ENCODE data around the gene SSU72. TPM values are rescaled to one million over a fixed set of nuclear protein-coding genes. Genes with fewer than 3 reads are reported as not detected.
A peak's percentile ranks its signal among the peaks of the same experiment; 100 is the strongest.

SSU72 gene
- polyA plus RNA-seq, 1 donor (not counting 4 experiments of a cell fraction or from before 2014, with no cell fraction given) = 79.7 TPM

DNA sequence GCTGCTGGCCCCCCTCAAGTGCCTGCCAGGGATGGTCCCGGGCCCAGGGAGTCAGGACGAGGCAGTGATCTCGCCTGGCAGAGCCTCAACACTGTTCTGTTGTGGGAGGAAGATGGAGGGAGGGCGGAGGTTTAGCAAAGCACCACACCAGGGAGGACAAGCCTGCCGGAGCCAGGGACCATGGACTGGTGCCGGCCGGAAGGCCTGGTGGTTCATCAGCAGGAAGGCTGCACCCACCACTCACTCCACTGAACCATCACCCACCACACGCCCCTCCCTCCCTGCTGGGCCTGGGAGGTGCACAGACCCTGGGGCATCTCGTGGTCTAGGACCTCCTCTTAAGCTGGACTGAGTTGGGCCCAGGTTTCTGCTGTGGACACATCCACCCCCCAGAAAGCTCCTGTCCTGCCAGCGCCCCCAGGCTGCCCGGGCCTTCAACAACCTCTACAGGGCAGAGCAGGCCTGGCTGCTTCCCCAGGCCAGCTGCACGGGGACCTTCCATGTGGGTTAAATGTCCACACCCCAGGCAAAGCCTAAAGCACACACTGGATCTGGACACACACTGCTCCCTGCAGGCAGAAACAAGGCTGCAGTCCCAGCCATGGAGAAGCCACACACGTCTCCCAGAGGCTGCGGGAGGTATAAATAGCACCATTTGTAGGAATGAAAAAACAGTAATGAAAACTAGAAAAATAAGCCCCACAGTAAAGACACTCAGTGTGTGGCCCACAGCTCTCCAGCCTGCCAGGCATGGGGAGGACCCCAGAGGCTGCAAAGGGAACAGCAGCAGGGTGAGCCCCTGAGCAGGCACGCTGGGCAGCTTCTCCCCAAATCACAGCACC is 23.9 kb downstream of the SSU72 start:
- peaks cover 0 to 21% of the 10 kb centered on the region in 2 experiments for H3K36me3 ChIP-seq (ENCODE audit: control insufficient read depth in 2 of 2, extremely low read depth in 1 of 2, insufficient read depth in 2 of 2, low read length in 2 of 2)
- H2AFZ ChIP-seq (ENCODE audit: control insufficient read depth, low read length) = no peak overlapping the region
- peaks cover 14% of the 10 kb centered on the region for H4K20me1 ChIP-seq (ENCODE audit: control insufficient read depth, extremely low read depth, insufficient read depth, low read length)
- no peak overlapping the region for H3K9ac ChIP-seq (ENCODE audit: control insufficient read depth, extremely low read depth, insufficient read depth, low read length)
- DNase-seq (ENCODE audit: low read depth, low spot score) (no peak), FAIRE-seq (no peak)
- peaks cover 2% of the 10 kb centered on the region for H3K9me1 ChIP-seq (ENCODE audit: control insufficient read depth, extremely low read depth, insufficient read depth, low read length)
- no peak overlapping the region for H3K4me2 ChIP-seq (ENCODE audit: control insufficient read depth, extremely low read depth, insufficient read depth, low read depth, low read length)
- H3K27ac ChIP-seq (ENCODE audit: control insufficient read depth, insufficient read depth, low read length) = no peak overlapping the region
- TF ChIP-seq, protein P1, sequence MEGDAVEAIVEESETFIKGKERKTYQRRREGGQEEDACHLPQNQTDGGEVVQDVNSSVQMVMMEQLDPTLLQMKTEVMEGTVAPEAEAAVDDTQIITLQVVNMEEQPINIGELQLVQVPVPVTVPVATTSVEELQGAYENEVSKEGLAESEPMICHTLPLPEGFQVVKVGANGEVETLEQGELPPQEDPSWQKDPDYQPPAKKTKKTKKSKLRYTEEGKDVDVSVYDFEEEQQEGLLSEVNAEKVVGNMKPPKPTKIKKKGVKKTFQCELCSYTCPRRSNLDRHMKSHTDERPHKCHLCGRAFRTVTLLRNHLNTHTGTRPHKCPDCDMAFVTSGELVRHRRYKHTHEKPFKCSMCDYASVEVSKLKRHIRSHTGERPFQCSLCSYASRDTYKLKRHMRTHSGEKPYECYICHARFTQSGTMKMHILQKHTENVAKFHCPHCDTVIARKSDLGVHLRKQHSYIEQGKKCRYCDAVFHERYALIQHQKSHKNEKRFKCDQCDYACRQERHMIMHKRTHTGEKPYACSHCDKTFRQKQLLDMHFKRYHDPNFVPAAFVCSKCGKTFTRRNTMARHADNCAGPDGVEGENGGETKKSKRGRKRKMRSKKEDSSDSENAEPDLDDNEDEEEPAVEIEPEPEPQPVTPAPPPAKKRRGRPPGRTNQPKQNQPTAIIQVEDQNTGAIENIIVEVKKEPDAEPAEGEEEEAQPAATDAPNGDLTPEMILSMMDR (optimal IDR thresholded peaks at IDR 0.05 in 1 of 3, IDR thresholded peaks at IDR 0.05 in 1 of 3, conservative IDR thresholded peaks at IDR 0.05 in 1 of 3; ENCODE audit: extremely low read depth in 1 of 3, insufficient read depth in 2 of 3, low read length in 3 of 3) = peak in 2 of 3 experiments; percentile 13 to 33
- no peak for TF ChIP-seq EZH2 (IDR thresholded peaks at IDR 0.05; ENCODE audit: low read length)
- H3K4me3 ChIP-seq (ENCODE audit: control insufficient read depth in 2 of 3, extremely low read depth in 1 of 3, insufficient read depth in 2 of 3, low read depth in 1 of 3, low read length in 3 of 3) = no peak overlapping the region
- H3K27me3 ChIP-seq (ENCODE audit: control insufficient read depth, extremely low read depth, insufficient read depth, low read length) = no peaks in the 10 kb centered on the region
- dilution Hi-C loops (cut with MboI; ENCODE audit: extremely low pct_ligation_motif_present, low sequenced_read_pairs) = no loop called here
- no peaks in the 10 kb centered on the region for H3K9me3 ChIP-seq (ENCODE audit: control insufficient read depth, low read depth, low read length)
- H3K4me1 ChIP-seq (ENCODE audit: control insufficient read depth, extremely low read depth, insufficient read depth, low read length) = peaks cover 9% of the 10 kb centered on the region
- peaks cover 45% of the 10 kb centered on the region for H3K79me2 ChIP-seq (ENCODE audit: control insufficient read depth, insufficient read depth, low read length)

DNA sequence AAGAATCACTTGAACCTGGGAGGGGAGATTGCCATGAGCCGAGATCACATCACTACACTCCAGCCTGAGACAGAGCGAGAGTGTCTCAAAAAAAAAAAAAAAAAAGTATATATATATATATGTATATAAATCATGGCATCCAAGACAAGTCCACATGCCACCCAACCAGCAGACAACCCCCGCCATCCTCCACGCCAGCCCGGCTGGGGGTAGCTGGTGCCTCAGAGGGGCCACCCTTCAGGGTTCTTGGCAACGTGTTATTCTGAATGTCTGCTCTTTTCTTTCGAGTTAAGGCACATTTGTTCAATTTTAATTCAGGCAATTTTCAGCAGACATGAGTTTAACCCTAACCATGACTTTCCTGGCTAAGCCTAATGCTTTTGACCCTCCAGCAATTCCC is 24.6 kb downstream of the SSU72 start:
- Histone ChIP-seq H3K9me1 (ENCODE audit: control insufficient read depth, extremely low read depth, insufficient read depth, low read length) (peaks cover 2% of the 10 kb centered on the region), H3K4me3 (ENCODE audit: control insufficient read depth in 2 of 3, extremely low read depth in 1 of 3, insufficient read depth in 2 of 3, low read depth in 1 of 3, low read length in 3 of 3) (no peak overlapping the region), H3K27me3 (ENCODE audit: control insufficient read depth, extremely low read depth, insufficient read depth, low read length) (no peaks in the 10 kb centered on the region), H3K36me3 (ENCODE audit: control insufficient read depth in 2 of 2, extremely low read depth in 1 of 2, insufficient read depth in 2 of 2, low read length in 2 of 2) (peaks cover 0 to 19% of the 10 kb centered on the region in 2 experiments), H3K27ac (ENCODE audit: control insufficient read depth, insufficient read depth, low read length) (no peak overlapping the region), H4K20me1 (ENCODE audit: control insufficient read depth, extremely low read depth, insufficient read depth, low read length) (peaks cover 14% of the 10 kb centered on the region), H3K79me2 (ENCODE audit: control insufficient read depth, insufficient read depth, low read length) (peaks cover 42% of the 10 kb centered on the region), H3K4me2 (ENCODE audit: control insufficient read depth, extremely low read depth, insufficient read depth, low read depth, low read length) (no peak overlapping the region), H3K4me1 (ENCODE audit: control insufficient read depth, extremely low read depth, insufficient read depth, low read length) (peaks cover 7% of the 10 kb centered on the region), H2AFZ (ENCODE audit: control insufficient read depth, low read length) (no peak overlapping the region), H3K9ac (ENCODE audit: control insufficient read depth, extremely low read depth, insufficient read depth, low read length) (no peak overlapping the region), H3K9me3 (ENCODE audit: control insufficient read depth, low read depth, low read length) (no peaks in the 10 kb centered on the region)
- DNase-seq (ENCODE audit: low read depth, low spot score) = no peak
- TF ChIP-seq EZH2 (IDR thresholded peaks at IDR 0.05; ENCODE audit: low read length) = no peak
- TF ChIP-seq, protein P1 (optimal IDR thresholded peaks at IDR 0.05 in 1 of 3, IDR thresholded peaks at IDR 0.05 in 1 of 3, conservative IDR thresholded peaks at IDR 0.05 in 1 of 3; ENCODE audit: extremely low read depth in 1 of 3, insufficient read depth in 2 of 3, low read length in 3 of 3) = no peak
- dilution Hi-C loops (cut with MboI; ENCODE audit: extremely low pct_ligation_motif_present, low sequenced_read_pairs) = no loop called here
- no peak for FAIRE-seq

Data from keratinocyte (primary cell).